ENCODE results near the gene HDAC5. TPM values are rescaled to one million over a fixed set of nuclear protein-coding genes. Genes with fewer than 3 reads are reported as not detected.

Gene HDAC5
- total RNA-seq, 1 experiment from 2014 or later = 16.9 TPM

- no peak for DNase-seq (ENCODE audit: low spot score)
- Histone ChIP-seq H3K27ac (ENCODE audit: low read depth, low read length, poor library complexity, severe bottlenecking) (no peak overlapping the region), H3K9me3 (ENCODE audit: low read depth, low read length, poor library complexity, severe bottlenecking) (no peaks in the 10 kb centered on the region), H3K4me3 (ENCODE audit: low read depth, low read length, poor library complexity, severe bottlenecking) (no peak overlapping the region), H3K36me3 (ENCODE audit: insufficient read depth, low read length, poor library complexity, severe bottlenecking) (no peaks in the 10 kb centered on the region), H3K27me3 (replicated peaks; ENCODE audit: insufficient read depth, low read depth, low read length, poor library complexity) (no peaks in the 10 kb centered on the region), H3K4me1 (ENCODE audit: insufficient read depth, low read length, poor library complexity, severe bottlenecking) (peaks cover 3% of the 10 kb centered on the region)
- intact Hi-C loops (cut with micrococcal nuclease; ENCODE audit: unreplicated experiment) = no loop called here
- TF ChIP-seq, protein P1, sequence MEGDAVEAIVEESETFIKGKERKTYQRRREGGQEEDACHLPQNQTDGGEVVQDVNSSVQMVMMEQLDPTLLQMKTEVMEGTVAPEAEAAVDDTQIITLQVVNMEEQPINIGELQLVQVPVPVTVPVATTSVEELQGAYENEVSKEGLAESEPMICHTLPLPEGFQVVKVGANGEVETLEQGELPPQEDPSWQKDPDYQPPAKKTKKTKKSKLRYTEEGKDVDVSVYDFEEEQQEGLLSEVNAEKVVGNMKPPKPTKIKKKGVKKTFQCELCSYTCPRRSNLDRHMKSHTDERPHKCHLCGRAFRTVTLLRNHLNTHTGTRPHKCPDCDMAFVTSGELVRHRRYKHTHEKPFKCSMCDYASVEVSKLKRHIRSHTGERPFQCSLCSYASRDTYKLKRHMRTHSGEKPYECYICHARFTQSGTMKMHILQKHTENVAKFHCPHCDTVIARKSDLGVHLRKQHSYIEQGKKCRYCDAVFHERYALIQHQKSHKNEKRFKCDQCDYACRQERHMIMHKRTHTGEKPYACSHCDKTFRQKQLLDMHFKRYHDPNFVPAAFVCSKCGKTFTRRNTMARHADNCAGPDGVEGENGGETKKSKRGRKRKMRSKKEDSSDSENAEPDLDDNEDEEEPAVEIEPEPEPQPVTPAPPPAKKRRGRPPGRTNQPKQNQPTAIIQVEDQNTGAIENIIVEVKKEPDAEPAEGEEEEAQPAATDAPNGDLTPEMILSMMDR (conservative IDR thresholded peaks at IDR 0.05; ENCODE audit: low read depth, low read length) = no peak
- TF ChIP-seq EZH2 (IDR thresholded peaks at IDR 0.05; ENCODE audit: borderline replicate concordance, low read depth, low read length, poor library complexity, severe bottlenecking) = no peak
- BruUV-seq (replicated peaks) = no TSS peak
- POLR2A ChIA-PET (ENCODE audit: low non-redundant PET) = no interaction called here
- CTCF ChIA-PET = no interaction called here
Measured at GRCh38 chr17:44074911-44075285, 48.5 kb downstream of the HDAC5 start.

- Histone ChIP-seq H3K9me3 (ENCODE audit: low read depth, low read length, poor library complexity, severe bottlenecking) (no peaks in the 10 kb centered on the region), H3K36me3 (ENCODE audit: insufficient read depth, low read length, poor library complexity, severe bottlenecking) (no peaks in the 10 kb centered on the region), H3K4me1 (ENCODE audit: insufficient read depth, low read length, poor library complexity, severe bottlenecking) (peaks cover 3% of the 10 kb centered on the region), H3K27ac (ENCODE audit: low read depth, low read length, poor library complexity, severe bottlenecking) (no peak overlapping the region), H3K27me3 (replicated peaks; ENCODE audit: insufficient read depth, low read depth, low read length, poor library complexity) (no peaks in the 10 kb centered on the region), H3K4me3 (ENCODE audit: low read depth, low read length, poor library complexity, severe bottlenecking) (no peak overlapping the region)
- ChIA-PET CTCF (no interaction called here), POLR2A (ENCODE audit: low non-redundant PET) (no interaction called here)
- DNase-seq (ENCODE audit: low spot score) = no peak
- intact Hi-C loops (cut with micrococcal nuclease; ENCODE audit: unreplicated experiment) = no loop called here
- no TSS peak for BruUV-seq (replicated peaks)
- no peak for TF ChIP-seq EZH2 (IDR thresholded peaks at IDR 0.05; ENCODE audit: borderline replicate concordance, low read depth, low read length, poor library complexity, severe bottlenecking)
- TF ChIP-seq, protein P1 (conservative IDR thresholded peaks at IDR 0.05; ENCODE audit: low read depth, low read length) = no peak
Measured at GRCh38 chr17:44074231-44074910, 49.1 kb downstream of the HDAC5 start.

- no peaks in the 10 kb centered on the region for H3K9me3 ChIP-seq (ENCODE audit: low read depth, low read length, poor library complexity, severe bottlenecking)
- ChIA-PET CTCF (no interaction called here), POLR2A (ENCODE audit: low non-redundant PET) (no interaction called here)
- H3K27me3 ChIP-seq (replicated peaks; ENCODE audit: insufficient read depth, low read depth, low read length, poor library complexity) = no peaks in the 10 kb centered on the region
- DNase-seq (ENCODE audit: low spot score) = no peak
- TF ChIP-seq, protein P1 (conservative IDR thresholded peaks at IDR 0.05; ENCODE audit: low read depth, low read length) = no peak
- no peak for TF ChIP-seq EZH2 (IDR thresholded peaks at IDR 0.05; ENCODE audit: borderline replicate concordance, low read depth, low read length, poor library complexity, severe bottlenecking)
- no peaks in the 10 kb centered on the region for H3K36me3 ChIP-seq (ENCODE audit: insufficient read depth, low read length, poor library complexity, severe bottlenecking)
- H3K4me3 ChIP-seq (ENCODE audit: low read depth, low read length, poor library complexity, severe bottlenecking) = peak overlapping the region; percentile 59
- no peak overlapping the region for H3K27ac ChIP-seq (ENCODE audit: low read depth, low read length, poor library complexity, severe bottlenecking)
- no TSS peak for BruUV-seq (replicated peaks)
- peaks cover 3% of the 10 kb centered on the region for H3K4me1 ChIP-seq (ENCODE audit: insufficient read depth, low read length, poor library complexity, severe bottlenecking)
- intact Hi-C loops (cut with micrococcal nuclease; ENCODE audit: unreplicated experiment) = no loop called here
Measured at GRCh38 chr17:44071772-44072171, 51.7 kb downstream of the HDAC5 start.
